OCI-LY1 (cell line): ENCODE measurements around the gene STAP1.

ENCODE experiments used
- CTCF ChIP-seq: fragments of 200-600 bp; sonication (generic), shearing (Covaris generic); IDR thresholded peaks from 2 replicates; pipeline ENCODE4 v1.5.1; 2017; ENCODE audit warnings: mild to moderate bottlenecking, antibody characterized with exemption, low read length, moderate library complexity, mixed read lengths
- EZH2 ChIP-seq: fragments of 200-600 bp; sonication (generic), shearing (Covaris generic); IDR thresholded peaks from 2 replicates; pipeline ENCODE4 v1.8.0; 2017; ENCODE audit warnings: borderline replicate concordance, mixed run types, mild to moderate bottlenecking, antibody characterized with exemption, low read length, moderate library complexity, mixed read lengths

- TF ChIP-seq CTCF (no peak), EZH2 (no peak)
These were observed 66.4 kb downstream of the STAP1 start for GRCh38 chr4:67624939-67625338.
